ENCODE measurements around the gene TSPAN18. TPM values are rescaled to one million over a fixed set of nuclear protein-coding genes. Genes with fewer than 3 reads are reported as not detected.

Gene TSPAN18
- total and polyA plus RNA-seq, 2 of the 4 experiments (the other 2 are of a cell fraction) = 0.36 to 1.1 TPM

DNA sequence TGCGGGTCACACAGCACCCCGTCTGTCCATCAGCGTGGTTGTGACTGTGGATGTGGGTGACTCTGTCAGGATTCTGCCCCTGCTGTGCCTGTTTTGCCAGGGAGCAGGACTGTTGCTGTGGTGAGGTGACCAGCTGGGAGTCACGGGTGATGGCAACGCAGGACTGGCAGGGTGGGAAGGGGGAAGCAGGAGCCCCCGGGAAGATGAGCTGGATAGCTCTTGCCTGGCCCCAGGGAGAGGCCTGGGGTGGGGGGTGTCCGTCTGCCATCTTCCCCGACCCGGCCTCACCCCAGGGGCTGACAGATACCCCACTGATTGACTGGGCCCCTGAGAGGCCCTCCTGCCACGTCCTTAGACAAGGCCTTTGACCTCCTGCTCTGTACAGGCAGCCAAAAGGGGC lies 34.3 kb upstream of the TSPAN18 start:
- H3K9me3 ChIP-seq (ENCODE audit: control insufficient read depth, insufficient read depth, low read length) = peaks cover 7% of the 10 kb centered on the region
- TF ChIP-seq, protein P1, sequence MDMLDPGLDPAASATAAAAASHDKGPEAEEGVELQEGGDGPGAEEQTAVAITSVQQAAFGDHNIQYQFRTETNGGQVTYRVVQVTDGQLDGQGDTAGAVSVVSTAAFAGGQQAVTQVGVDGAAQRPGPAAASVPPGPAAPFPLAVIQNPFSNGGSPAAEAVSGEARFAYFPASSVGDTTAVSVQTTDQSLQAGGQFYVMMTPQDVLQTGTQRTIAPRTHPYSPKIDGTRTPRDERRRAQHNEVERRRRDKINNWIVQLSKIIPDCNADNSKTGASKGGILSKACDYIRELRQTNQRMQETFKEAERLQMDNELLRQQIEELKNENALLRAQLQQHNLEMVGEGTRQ (IDR thresholded peaks at IDR 0.05; ENCODE audit: low read depth, low read length) = no peak
- TF ChIP-seq BHLHE40 (IDR thresholded peaks at IDR 0.05; ENCODE audit: low read depth, low read length) = no peak
- TF ChIP-seq, protein P2, sequence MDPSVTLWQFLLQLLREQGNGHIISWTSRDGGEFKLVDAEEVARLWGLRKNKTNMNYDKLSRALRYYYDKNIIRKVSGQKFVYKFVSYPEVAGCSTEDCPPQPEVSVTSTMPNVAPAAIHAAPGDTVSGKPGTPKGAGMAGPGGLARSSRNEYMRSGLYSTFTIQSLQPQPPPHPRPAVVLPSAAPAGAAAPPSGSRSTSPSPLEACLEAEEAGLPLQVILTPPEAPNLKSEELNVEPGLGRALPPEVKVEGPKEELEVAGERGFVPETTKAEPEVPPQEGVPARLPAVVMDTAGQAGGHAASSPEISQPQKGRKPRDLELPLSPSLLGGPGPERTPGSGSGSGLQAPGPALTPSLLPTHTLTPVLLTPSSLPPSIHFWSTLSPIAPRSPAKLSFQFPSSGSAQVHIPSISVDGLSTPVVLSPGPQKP (IDR thresholded peaks at IDR 0.05; ENCODE audit: borderline replicate concordance, low read depth, low read length) = no peak
- no peak for TF ChIP-seq CEBPB (IDR thresholded peaks at IDR 0.05; ENCODE audit: low read depth, low read length)
- no peak for TF ChIP-seq FOS (IDR thresholded peaks at IDR 0.05; ENCODE audit: low read depth, low read length)
- TF ChIP-seq RCOR1 (IDR thresholded peaks at IDR 0.05; ENCODE audit: insufficient replicate concordance, low read length) = no peak
- no peak for TF ChIP-seq MXI1 (IDR thresholded peaks at IDR 0.05; ENCODE audit: borderline replicate concordance, low read depth, low read length)
- no peak for TF ChIP-seq POLR2A (IDR thresholded peaks at IDR 0.05; ENCODE audit: low read depth, low read length)
- TF ChIP-seq MAFK (IDR thresholded peaks at IDR 0.05; ENCODE audit: low read depth, low read length) = no peak
- H3K56ac ChIP-seq (ENCODE audit: extremely low read depth, insufficient read depth, low read length) = no peak overlapping the region
- H4K8ac ChIP-seq (ENCODE audit: low read depth in 2 of 2, low read length in 2 of 2) = no peak overlapping the region
- H3K79me1 ChIP-seq (ENCODE audit: low read depth in 1 of 2, low read length in 2 of 2) = no peaks in the 10 kb centered on the region
- no peak overlapping the region for H3K4me3 ChIP-seq (ENCODE audit: insufficient read depth, low read depth, low read length)
- BruUV-seq (replicated peaks) = no TSS peak
- POLR2A ChIA-PET (ENCODE audit: unreplicated experiment) = no interaction called here
- no peaks in the 10 kb centered on the region for H3K36me3 ChIP-seq (ENCODE audit: control insufficient read depth, insufficient read depth, low read length)
- dilution Hi-C loops (cut with HindIII; ENCODE audit: low sequenced_read_pairs, unreplicated experiment) = no loop called here
- intact Hi-C loops (cut with micrococcal nuclease) = no loop called here
- ATAC-seq (ENCODE audit: low read depth) = no peak
- H2BK15ac ChIP-seq (ENCODE audit: low read depth, low read length) = no peak overlapping the region
- no peak overlapping the region for H4K5ac ChIP-seq (ENCODE audit: low read depth, low read length)
- H3K27me3 ChIP-seq (ENCODE audit: control insufficient read depth, insufficient read depth, low read length) = peaks cover 24% of the 10 kb centered on the region
- no peak overlapping the region for H3K27ac ChIP-seq (ENCODE audit: insufficient read depth, low read length)
- no peak overlapping the region for H2BK120ac ChIP-seq (ENCODE audit: low read depth, low read length)
- H2BK20ac ChIP-seq (ENCODE audit: low read depth, low read length) = no peak overlapping the region
- no peak overlapping the region for H3K14ac ChIP-seq (replicated peaks; ENCODE audit: low read depth, low read length)
- WGBS, 2 experiments (ENCODE audit: extremely low coverage in 2 of 2, insufficient read length in 1 of 2) = 76% methylated on average over 2 of the region's 10 CpGs; no CpG with 5 or more reads in 1 of the 2 experiments
- H3K4me2 ChIP-seq (ENCODE audit: low read depth, low read length) = no peak overlapping the region
- DNase-seq = no peak
- no peak overlapping the region for H3K18ac ChIP-seq (ENCODE audit: low read depth, low read length)
- no peaks in the 10 kb centered on the region for H3K4me1 ChIP-seq (ENCODE audit: control insufficient read depth, insufficient read depth, low read length)
- H4K91ac ChIP-seq (ENCODE audit: insufficient read depth, low read depth, low read length) = no peak overlapping the region
- H2AFZ ChIP-seq (replicated peaks; ENCODE audit: low read length, poor library complexity) = no peak overlapping the region
- H4K20me1 ChIP-seq (ENCODE audit: insufficient read depth, low read length) = no peaks in the 10 kb centered on the region
- H2BK5ac ChIP-seq (ENCODE audit: low read depth, low read length, poor library complexity, severe bottlenecking) = no peak overlapping the region
- no peaks in the 10 kb centered on the region for H3K9me1 ChIP-seq (ENCODE audit: insufficient read depth, low read length)
- no peak overlapping the region for H3K4ac ChIP-seq (ENCODE audit: low read depth, low read length)
- no peak overlapping the region for H3K23ac ChIP-seq (ENCODE audit: low read depth, low read length)
- H3K9ac ChIP-seq (ENCODE audit: low read depth, low read length) = no peak overlapping the region
- H2AK9ac ChIP-seq (replicated peaks; ENCODE audit: low read depth, low read length, poor library complexity) = no peak overlapping the region
- CTCF ChIA-PET = no interaction called here
- H2AK5ac ChIP-seq (ENCODE audit: low read depth, low read length) = no peak overlapping the region
- in situ Hi-C loops (cut with MboI; ENCODE audit: low sequenced_read_pairs) = loop anchor here (25.0 kb wide), 1 partner anchor 595 kb away; the partner anchor contains the start of gene SYT13

Measured in IMR-90 (cell line).